Esophagus (tissue), 2 donors: ENCODE results near the gene RABGEF1. TPM values are rescaled to one million over a fixed set of nuclear protein-coding genes. Genes with fewer than 3 reads are reported as not detected.
"Not testable (repeated sequence)": the region's sequence is repeated elsewhere in the genome, so short reads cannot be mapped to it uniquely, and the experiment has no call there.

Source experiments
- H3K27ac ChIP-seq, 2 donors: one replicate each; pipeline ENCODE4 v1.5.1; 2013; ENCODE audit warnings: low read depth in 2 of 2, mild to moderate bottlenecking in 2 of 2, inconsistent platforms in 1 of 2, low read length in 1 of 2, moderate library complexity in 1 of 2
- H3K27me3 ChIP-seq, 2 donors: one replicate each; pipeline ENCODE4 v1.6.1; 2013; ENCODE audit warnings: low read length in 2 of 2, control low read depth in 1 of 2, mild to moderate bottlenecking in 1 of 2; ENCODE audit not compliant: insufficient read depth in 2 of 2, control insufficient read depth in 1 of 2
- H3K36me3 ChIP-seq, 2 donors: one replicate each; pipeline ENCODE4 v1.6.1; 2013; ENCODE audit warnings: low read length in 1 of 2; ENCODE audit not compliant: control insufficient read depth in 2 of 2, insufficient read depth in 2 of 2
- H3K4me1 ChIP-seq, 2 donors: one replicate each; pipeline ENCODE4 v1.6.1; 2013; ENCODE audit warnings: low read length in 1 of 2; ENCODE audit not compliant: control insufficient read depth in 2 of 2, insufficient read depth in 2 of 2
- H3K4me3 ChIP-seq, 2 donors: one replicate each; pipeline ENCODE4 v1.5.1; 2013; ENCODE audit warnings: low read length in 2 of 2, mild to moderate bottlenecking in 2 of 2, low read depth in 1 of 2, moderate library complexity in 1 of 2
- H3K9me3 ChIP-seq, 2 donors: one replicate each; pipeline ENCODE4 v1.6.1; 2013; ENCODE audit warnings: mild to moderate bottlenecking in 2 of 2, low read depth in 1 of 2, low read length in 1 of 2, moderate library complexity in 1 of 2; ENCODE audit not compliant: control insufficient read depth in 2 of 2, insufficient read depth in 1 of 2
- WGBS, 2 donors: extraction: QIAGEN DNeasy Blood & Tissue Kit; methylation state at CpG; one replicate each; pipeline ENCODE4 v1.1.7; 2013; 5-methylcytosine and 5-hydroxymethylcytosine counted together
- polyA plus RNA-seq, 2 donors: library from polyadenylated mRNA; stranded (reverse); fragments of 200-250 nt; gene quantifications; one replicate each; pipeline ENCODE4 v1.2.3, GENCODE V29; 2013
- donor health status: healthy with polysubstance abuse.
- donor health status: Bipolar disorder and iron deficiency.

Gene RABGEF1
- polyA plus RNA-seq, 2 donors: 18.5 to 21.3 TPM

DNA sequence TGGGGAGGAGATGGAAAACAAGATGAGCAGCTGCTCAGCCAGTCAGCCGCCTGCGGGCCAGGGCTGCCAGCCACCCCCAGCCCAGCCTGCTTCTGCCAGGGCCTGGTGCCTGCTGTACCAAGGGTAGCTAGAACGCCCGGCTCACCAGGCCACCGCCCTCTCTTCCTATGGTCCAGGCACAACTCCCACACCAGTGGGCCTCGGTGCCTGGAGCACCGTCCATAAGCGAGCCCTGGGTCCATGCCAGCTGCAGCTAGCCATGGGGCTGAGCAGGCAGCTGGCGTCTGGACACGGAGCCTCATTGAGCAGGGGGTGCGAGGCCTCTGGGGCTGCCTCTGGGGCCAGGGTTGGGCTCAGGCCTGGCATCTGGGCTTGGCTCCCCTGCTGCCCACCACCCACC lies 8.5 kb upstream of the RABGEF1 start:
- H3K36me3 ChIP-seq: peaks cover 0 to 9% of the 10 kb centered on the region in 2 donors
- H3K27me3 ChIP-seq: no peaks in the 10 kb centered on the region
- no peaks in the 10 kb centered on the region for H3K4me1 ChIP-seq
- no peaks in the 10 kb centered on the region for H3K9me3 ChIP-seq
- no peak overlapping the region for H3K27ac ChIP-seq
- 69 to 71% methylated on average over 8 to 11 of the region's 11 CpGs for WGBS, 2 donors
- H3K4me3 ChIP-seq: no peak overlapping the region

DNA sequence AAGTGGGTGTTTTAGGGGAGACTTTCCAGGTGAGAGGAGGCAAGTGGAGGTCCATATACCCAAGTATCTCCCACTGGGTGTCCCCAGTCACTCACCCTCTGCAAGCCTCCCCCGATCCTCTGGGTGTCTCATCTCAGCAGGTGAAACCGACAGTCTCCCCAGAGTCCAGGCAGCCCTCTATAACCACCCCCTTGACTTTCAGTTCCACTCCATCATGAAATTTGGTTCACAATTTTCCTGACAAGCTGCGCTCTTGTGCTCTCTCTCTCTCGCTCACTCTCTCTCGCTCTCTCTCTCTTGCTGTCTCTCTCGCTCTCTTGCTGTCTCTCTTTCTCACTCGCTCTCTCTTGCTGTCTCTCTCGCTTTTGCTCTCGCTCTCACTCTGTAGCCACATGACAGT lies 8.1 kb upstream of the RABGEF1 start:
- H3K27me3 ChIP-seq: no peaks in the 10 kb centered on the region
- H3K27ac ChIP-seq: no peak overlapping the region
- peaks cover 0 to 9% of the 10 kb centered on the region in 2 donors for H3K36me3 ChIP-seq
- H3K9me3 ChIP-seq: no peaks in the 10 kb centered on the region
- 88 to 89% methylated on average over 9 of the region's 9 CpGs for WGBS, 2 donors
- no peak overlapping the region for H3K4me3 ChIP-seq
- peaks cover 0 to 2% of the 10 kb centered on the region in 2 donors for H3K4me1 ChIP-seq

DNA sequence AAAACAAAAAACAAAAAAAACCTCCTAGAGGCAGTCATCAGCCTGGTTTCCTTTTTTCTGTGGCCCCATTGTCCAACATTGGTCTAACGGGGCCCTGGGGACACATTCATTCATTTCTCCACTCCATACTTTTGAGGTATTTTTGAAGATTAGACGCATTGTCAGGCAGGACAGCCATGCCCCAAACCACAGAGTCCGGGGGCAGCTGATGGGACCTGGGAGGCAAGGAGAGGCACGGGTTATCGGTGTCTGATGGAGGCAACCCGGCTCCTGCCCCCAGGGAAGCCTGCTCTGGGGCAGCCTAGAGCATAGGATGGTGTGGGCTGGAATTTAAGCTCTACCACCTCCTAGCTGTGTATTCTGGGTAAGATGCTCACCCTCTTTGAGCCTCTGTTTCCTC lies 6.5 kb upstream of the RABGEF1 start:
- peaks cover 0 to 2% of the 10 kb centered on the region in 2 donors for H3K4me1 ChIP-seq
- no peaks in the 10 kb centered on the region for H3K9me3 ChIP-seq
- 89 to 93% methylated on average over 6 of the region's 6 CpGs for WGBS, 2 donors
- H3K4me3 ChIP-seq: no peak overlapping the region
- H3K27ac ChIP-seq: no peak overlapping the region
- no peaks in the 10 kb centered on the region for H3K27me3 ChIP-seq
- H3K36me3 ChIP-seq: peaks cover 0 to 6% of the 10 kb centered on the region in 2 donors

DNA sequence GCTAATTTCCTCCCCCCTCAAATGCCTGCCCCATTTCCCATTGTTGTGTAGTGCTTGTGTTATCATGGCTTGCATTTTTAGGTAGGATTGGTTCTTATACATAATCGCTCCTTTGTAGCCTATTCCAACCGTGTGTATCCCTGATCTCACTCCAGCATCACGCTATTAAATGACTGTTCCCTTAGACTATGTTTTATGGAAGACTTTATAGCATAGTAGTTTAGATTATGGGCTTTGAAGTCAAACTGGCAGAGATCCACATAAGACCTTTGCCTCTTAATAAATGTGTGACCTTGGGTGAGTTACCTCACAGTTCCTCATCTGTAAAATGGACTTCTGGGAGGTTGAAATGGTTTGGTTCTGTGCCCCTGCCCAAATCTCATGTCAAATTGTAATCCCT lies 5.4 kb upstream of the RABGEF1 start:
- Histone ChIP-seq H3K4me3 (no peak overlapping the region), H3K27me3 (no peaks in the 10 kb centered on the region), H3K27ac (no peak overlapping the region), H3K9me3 (no peaks in the 10 kb centered on the region), H3K36me3 (no peaks in the 10 kb centered on the region), H3K4me1 (peaks cover 0 to 2% of the 10 kb centered on the region in 2 donors)
- WGBS, 2 donors: 88 to 94% methylated on average over 3 of the region's 3 CpGs

DNA sequence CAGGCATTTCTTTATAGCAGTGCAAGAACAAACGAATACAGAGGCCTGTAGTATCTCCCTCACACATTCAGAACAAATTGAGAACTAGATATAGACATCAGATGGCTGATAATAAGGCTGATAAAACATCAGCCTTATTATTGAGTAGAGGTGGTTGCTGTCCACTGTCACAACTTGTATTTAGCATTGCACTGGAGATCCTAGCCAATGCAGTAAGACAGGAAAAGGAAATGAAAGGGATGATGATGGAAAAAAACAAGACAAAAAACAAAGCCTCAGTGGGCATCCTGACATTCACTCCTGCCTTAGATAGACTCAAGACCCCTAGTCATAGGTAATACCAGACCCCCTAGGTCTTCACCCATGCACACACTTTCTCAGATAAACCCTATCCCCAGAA lies 4.7 kb upstream of the RABGEF1 start:
- Histone ChIP-seq H3K4me1 (peaks cover 0 to 2% of the 10 kb centered on the region in 2 donors), H3K4me3 (no peak overlapping the region), H3K9me3 (no peaks in the 10 kb centered on the region), H3K36me3 (no peaks in the 10 kb centered on the region), H3K27ac (no peak overlapping the region), H3K27me3 (no peaks in the 10 kb centered on the region)
- 87 to 95% methylated on average over 1 of the region's 1 CpG for whole genome bisulfite sequencing, 2 donors

DNA sequence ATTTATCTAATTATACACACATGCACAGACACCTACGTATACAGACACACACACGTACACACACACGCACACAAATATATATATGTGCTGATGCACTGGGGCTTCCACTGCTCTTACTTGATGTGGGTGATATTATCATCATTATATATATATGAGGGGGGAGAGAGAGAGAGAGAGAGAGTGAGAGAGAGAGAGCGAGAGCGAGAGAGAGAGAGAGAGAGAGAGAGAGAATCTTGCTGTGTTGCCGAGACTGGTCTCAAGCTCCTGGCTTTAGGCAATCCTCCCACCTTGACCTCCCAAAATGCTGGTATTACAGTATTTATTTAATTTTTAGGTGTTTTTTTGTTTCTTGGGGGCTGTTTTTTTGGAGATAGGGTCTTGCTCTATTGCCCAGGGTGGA lies 3.6 kb upstream of the RABGEF1 start:
- Histone ChIP-seq H3K4me1 (peaks cover 0 to 4% of the 10 kb centered on the region in 2 donors), H3K27me3 (no peaks in the 10 kb centered on the region), H3K4me3 (no peak overlapping the region), H3K27ac (no peak overlapping the region), H3K36me3 (no peaks in the 10 kb centered on the region), H3K9me3 (no peaks in the 10 kb centered on the region)
- 93 to 97% methylated on average over 6 of the region's 6 CpGs for WGBS, 2 donors

DNA sequence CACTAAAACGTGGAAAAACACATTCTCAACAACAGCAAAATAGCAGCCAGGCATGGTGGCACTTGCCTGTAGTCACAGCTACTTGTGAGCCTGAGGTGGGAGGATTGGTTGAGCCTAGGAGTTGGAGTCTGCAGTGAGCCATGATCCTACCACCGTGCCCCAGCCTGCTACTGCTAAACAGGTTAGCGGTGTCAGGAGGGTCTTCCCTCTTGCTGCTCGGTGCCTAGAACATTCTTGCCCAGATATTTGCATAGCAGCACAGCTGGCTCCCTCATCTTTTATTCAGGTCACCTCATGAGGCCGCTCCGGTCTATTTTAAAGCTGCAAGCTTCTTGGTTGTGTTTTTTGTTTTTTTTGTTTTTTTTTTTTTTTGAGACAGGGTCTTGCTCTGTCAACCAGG lies 2.9 kb upstream of the RABGEF1 start:
- Histone ChIP-seq H3K27ac (no peak overlapping the region), H3K27me3 (no peaks in the 10 kb centered on the region), H3K4me3 (no peak overlapping the region), H3K4me1 (peaks cover 0 to 4% of the 10 kb centered on the region in 2 donors), H3K9me3 (no peaks in the 10 kb centered on the region), H3K36me3 (no peaks in the 10 kb centered on the region)
- 78 to 79% methylated on average over 6 of the region's 6 CpGs for WGBS, 2 donors

DNA sequence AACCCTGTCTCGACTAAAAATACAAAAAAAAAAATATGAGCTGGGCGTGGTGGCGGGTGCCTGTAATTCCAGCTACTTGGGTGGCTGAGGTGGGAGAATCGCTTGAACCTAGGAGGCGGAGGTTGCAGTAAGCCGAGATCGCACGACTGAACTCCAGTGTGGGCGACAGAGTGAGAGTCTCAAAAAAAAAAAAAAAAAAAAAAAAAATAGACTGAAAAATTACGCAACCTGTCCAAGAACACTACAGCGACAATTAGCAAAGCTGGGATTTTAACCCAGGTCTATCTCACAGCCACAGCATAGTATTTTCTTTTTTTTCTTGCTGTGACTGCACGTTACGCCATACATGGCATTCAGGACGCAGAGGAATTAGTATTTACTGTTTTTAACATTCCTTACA lies 1.1 kb upstream of the RABGEF1 start:
- no peaks in the 10 kb centered on the region for H3K9me3 ChIP-seq
- H3K36me3 ChIP-seq: no peaks in the 10 kb centered on the region
- H3K27me3 ChIP-seq: no peaks in the 10 kb centered on the region
- 72 to 77% methylated on average over 14 of the region's 14 CpGs for WGBS, 2 donors
- H3K4me1 ChIP-seq: peaks cover 0 to 4% of the 10 kb centered on the region in 2 donors
- peak overlapping the region; percentile 95 to 99 for H3K27ac ChIP-seq
- peak overlapping the region; percentile 65 to 99 for H3K4me3 ChIP-seq

DNA sequence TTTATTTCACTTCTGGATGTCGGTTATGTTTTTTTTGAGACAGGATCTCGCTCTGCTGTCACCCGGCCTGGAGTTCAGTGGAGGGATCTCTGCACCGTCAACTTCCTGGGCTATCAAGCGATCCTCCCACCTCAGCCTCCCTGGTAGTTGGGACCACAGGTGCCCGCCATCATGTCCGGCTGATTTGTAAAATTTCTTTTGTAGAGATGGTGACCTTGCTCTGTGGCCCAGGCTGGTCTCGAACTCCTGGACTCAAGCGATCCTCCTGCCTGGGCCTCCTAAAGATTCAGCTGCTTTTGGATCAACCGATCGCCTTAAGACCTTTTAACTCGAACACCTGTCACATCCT lies 606 bp upstream of the RABGEF1 start:
- WGBS, 2 donors: 8 to 11% methylated on average over 12 of the region's 12 CpGs

DNA sequence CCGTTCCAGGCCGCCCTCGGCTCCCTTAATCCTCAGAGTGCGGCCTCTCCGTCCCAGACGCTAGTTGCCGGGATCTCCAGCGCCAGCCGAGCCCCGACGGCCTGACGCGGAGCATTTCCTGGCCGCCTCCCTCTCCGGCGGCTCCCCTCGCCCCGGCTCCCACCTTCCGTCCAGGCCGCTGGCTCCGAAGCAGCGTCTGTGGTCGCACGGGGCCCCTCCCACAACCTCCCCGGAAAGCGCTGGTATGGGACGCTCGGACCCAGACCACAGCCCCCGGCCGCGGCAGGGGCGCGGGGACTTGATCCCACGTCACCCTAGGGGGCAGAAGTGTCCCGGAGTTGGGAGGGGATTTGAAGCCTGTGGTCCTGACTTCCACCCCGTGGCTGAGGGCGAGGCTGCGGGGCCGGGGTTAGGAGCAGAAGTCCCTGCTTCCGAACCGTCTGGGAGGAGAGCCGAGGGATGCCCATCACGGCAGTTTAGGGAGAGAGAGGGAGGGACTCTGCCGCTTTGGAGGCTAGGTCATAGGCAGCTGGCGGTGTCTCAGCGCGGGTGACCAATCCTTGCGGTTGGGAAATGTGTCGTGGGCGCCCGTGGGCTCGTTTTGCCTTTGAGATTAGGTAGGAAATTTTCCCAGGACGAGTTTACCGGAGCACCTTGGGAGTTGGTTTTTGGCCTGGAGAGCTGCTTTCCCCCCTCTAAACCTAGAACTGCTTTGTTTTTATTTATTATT lies 612 bp downstream of the RABGEF1 start:
- H3K36me3 ChIP-seq, H3K4me1 ChIP-seq, H3K27me3 ChIP-seq, H3K9me3 ChIP-seq: not testable (repeated sequence)
- Histone ChIP-seq H3K27ac (peak overlapping the region; percentile 95 to 99), H3K4me3 (peak overlapping the region; percentile 65 to 99)
- WGBS, 2 donors: 0 to 1% methylated on average over 52 to 54 of the region's 54 CpGs

More for the DNA sequence above, 606 bp upstream of the RABGEF1 start:
- Histone ChIP-seq H3K4me1 (peaks cover 0 to 4% of the 10 kb centered on the region in 2 donors), H3K27me3 (no peaks in the 10 kb centered on the region), H3K27ac (peak overlapping the region; percentile 95 to 99), H3K4me3 (peak overlapping the region; percentile 65 to 99), H3K36me3 (no peaks in the 10 kb centered on the region), H3K9me3 (no peaks in the 10 kb centered on the region)
